COLO829 (cell line): ENCODE results near the gene NEU3.
"Not testable (repeated sequence)": the region's sequence is repeated elsewhere in the genome, so short reads cannot be mapped to it uniquely, and the experiment has no call there.

Experiments
- DNase-seq: peaks from one replicate; pipeline ENCODE4 v3.0.0; 2012; ENCODE audit warnings: low spot score

NEU3 gene

DNA sequence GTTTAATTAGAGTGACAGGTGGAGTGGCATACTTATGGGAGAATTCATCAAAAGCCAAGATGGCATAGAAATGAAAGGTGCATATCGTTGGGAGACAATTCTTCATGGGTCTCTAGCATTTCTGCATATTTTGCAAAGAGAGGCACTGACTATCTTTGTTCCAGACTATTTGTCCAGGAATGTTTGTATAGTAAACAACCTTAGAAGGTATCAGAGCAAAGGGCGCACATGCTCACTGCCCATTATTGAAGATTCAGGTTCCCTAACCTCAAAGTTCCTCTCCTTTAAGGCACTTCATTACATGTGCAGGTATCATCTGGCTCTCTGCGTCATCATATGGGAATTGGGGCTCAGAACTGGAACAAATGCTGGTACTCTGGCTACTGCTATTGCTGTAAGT, 4.7 kb upstream of the NEU3 start:
- no peak for DNase-seq

GRCh38 chr11:74984730-74985129, 4.0 kb upstream of the NEU3 start:
- no peak for DNase-seq

DNA sequence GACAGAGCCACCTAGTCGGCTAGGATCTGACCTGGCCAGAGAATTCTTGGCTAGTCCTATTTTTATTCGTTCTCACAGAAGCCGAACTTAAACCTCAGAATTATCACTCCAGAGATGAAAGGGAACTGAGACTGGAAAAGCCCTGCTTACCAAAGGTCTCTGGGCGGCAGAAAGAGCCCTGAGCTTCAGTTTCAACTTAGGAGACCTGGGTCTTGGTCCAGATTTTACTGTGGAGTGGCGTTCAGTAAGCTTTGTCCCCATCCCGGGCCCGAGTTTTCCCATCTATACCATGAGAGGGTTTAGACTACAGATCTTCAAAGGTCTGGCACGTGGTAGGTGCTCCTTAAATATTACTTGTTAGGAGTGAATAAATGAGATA, 516 bp downstream of the NEU3 start:
- DNase-seq = no peak

- not testable (repeated sequence) for DNase-seq
Observed at GRCh38 chr11:74990150-74990549, 1.4 kb downstream of the NEU3 start.

DNA sequence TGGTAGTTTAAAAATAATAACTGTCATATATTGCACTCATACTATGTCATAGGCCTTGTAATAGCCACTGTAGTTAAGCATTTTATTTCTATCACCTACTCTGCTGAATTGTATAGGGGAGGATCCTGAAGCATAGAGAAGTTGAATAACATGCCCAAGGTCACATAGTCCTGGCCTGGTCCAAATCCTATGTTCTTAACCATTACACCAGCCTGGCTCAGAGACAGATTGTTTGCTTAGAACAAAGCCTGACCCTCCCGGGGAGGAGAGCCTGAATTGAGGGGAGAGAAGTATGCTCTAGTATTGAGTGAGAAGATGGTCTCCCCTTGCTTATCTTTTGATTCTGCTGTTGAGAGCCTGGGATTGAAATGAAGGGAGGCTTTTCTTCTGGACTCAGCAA, 2.2 kb downstream of the NEU3 start:
- no peak for DNase-seq

GRCh38 chr11:74992852-74993251, 4.1 kb downstream of the NEU3 start:
- no peak for DNase-seq

DNA sequence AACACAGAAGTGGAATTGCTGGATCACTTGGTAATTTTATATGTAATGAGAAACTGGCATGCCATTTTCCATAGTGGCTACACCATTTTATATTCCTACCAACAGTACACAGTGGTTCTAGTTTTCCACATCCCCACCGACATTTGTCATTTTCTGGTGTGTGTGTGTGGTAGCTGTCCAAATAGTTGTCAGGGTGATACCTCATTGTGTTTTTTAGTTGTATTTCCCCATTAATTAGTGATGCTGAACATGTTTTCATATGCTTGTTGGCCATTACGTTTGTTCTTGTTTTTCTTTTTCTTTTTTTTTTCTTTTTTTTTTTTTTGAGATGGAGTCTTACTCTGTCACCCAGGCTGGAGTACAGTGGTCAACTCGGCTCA, 12.2 kb downstream of the NEU3 start:
- no peak for DNase-seq

DNA sequence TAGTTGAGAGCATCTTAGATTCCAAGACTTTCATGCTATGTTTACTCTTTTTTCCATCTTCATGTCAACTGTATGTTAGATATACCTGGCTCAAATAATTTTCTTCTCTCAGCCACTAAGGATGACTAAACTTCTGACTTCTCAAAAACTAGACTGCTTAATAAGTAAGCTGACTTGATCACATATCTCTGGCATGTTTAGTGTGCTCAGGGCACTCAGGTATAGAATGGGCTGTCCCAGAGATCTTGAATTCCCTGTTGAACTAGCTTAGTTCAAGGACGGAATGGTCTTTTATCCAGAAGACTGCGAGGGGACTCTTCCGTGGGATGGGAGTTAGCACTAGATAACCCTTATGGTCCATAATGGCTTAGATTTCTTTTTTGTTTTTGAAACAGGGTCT, 13.0 kb downstream of the NEU3 start:
- DNase-seq = no peak

DNA sequence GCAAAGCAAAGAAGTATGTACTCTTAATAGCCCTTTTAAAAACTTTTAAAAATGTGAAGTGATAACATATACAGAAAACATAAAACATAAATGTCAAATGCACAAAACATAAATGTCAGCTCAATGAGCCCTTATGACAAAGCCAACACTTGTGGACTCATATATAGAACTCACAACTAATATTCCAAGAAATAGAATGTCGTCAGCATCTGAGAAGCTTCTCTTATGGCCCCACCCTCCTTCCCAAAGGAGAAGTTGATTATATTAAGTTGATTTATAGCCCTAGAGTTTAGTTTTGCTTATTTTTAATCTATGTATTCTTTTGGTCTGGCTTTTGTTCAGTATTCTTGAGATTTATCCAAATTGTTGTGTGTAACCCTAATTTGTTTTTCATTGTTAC, 13.8 kb downstream of the NEU3 start:
- DNase-seq = no peak

DNA sequence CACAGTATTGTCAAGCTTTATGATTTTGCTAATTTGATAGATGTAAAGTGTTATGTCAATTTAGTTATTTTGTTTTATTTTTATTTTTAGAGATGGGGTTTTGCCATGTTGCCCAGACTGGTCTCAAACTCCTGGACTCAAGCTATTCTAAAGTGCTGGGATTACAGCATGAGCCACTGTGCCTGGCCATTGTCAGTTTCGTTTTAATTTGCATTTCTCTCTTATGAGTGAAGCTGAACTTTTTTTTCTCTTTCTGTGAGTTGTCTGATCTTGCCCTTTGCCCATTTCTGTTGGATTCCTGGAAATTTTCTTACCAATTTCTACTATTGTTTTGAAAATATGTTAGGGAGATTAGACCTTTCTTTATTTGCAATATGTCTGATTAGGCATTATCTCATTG, 15.5 kb downstream of the NEU3 start:
- DNase-seq = no peak

- no peak for DNase-seq
Observed at GRCh38 chr11:75011357-75011756, 22.6 kb downstream of the NEU3 start.

GRCh38 chr11:75011872-75012271, 23.1 kb downstream of the NEU3 start:
- no peak for DNase-seq

GRCh38 chr11:75013051-75013450, 24.3 kb downstream of the NEU3 start:
- peak; percentile 56 for DNase-seq

GRCh38 chr11:75014129-75014528, 25.4 kb downstream of the NEU3 start:
- peak; percentile 51 for DNase-seq

- DNase-seq = not testable (repeated sequence)
Observed at GRCh38 chr11:75019200-75019599, 30.5 kb downstream of the NEU3 start.

DNA sequence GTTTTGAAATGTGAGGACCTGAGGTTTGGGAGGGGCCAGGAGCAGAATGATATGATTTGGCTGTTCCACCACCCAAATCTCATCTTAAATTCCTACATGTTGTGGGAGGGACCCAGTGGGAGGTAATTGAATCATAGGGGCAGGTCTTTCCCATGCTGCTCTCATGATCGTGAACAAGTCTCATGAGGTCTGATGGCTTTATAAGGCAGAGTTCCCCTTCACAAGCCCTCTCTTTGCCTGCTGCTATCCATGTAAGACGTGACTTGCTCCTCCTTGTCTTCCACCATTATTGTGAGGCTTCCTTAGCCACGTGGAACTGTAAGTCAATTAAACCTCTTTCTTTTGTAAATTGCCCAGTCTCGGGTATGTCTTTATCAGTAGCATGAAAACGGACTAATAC, 31.6 kb downstream of the NEU3 start:
- not testable (repeated sequence) for DNase-seq

- DNase-seq = no peak
Observed at GRCh38 chr11:75022296-75022695, 33.6 kb downstream of the NEU3 start.

DNA sequence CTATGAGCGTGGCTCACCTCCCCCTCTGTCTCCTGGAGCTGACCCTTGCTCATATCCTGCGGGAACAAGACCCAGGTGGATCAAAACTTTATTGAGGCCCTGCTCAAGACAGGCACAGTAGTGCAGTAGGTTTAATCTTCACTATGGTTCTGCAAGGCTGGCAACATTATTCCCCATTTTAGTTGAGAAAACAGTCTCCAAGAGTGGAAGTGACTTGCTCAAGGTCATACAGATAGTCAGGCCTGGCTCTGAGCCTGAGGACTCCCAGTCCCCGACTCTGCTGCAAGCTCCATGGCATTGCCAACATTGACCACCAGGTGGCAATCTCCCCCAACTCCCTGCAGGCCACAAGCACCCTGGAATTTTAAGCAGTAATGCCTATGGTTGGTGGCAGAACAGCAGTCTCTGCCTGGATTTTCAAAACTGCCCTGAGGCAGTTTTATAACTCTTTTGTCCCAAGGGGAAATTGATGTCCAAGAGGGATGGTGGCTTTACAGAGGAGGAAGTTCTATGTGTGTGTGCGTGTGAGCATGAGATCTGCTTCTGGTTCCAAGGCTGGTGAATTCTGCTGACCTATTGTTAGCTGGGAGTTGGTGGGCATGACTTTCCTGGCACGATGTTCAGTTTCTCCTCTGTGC, 34.1 kb downstream of the NEU3 start:
- peak; percentile 90 for DNase-seq

- no peak for DNase-seq
Observed at GRCh38 chr11:75023446-75024067, 34.8 kb downstream of the NEU3 start.

DNA sequence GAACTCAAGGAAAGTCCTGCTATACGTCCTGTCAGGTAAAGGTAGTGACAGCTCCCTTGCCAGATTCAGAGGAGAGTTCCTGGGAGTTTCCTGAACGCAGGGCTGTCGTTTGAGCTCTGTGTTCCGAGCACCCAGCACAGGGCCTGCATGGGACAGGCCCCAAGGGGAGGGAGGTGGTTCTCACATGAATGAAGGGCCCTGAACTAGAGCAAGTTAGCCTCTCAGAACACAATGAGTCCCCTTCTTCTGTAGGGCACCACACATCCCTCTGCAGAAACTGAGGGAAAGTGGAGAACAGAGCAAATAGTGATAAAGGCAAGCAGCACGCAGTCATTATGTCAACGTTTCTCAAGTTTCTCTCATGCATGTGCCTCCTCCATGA, 35.3 kb downstream of the NEU3 start:
- DNase-seq = peak; percentile 83

DNA sequence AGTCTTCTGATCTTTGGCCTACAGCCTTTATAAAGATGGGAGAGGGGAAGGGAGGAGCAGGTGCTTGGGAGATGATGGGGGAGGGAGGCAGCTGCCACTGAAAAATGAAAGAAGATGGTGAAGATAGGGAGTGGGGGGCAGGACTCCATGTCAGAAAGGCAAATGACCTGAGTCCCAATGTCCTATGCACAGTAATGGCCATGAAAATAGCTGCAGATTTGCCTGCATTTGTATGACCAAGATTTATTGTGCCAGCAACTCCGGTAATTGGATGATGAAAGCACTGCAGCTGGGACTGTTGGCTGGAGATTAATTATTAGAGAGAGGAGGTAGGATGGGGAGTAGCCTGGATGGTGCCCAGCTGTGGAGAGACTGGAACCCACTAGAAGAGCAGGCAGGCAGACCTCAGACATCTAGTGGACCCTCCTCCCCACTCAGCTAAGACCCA, 36.1 kb downstream of the NEU3 start:
- DNase-seq = no peak

DNA sequence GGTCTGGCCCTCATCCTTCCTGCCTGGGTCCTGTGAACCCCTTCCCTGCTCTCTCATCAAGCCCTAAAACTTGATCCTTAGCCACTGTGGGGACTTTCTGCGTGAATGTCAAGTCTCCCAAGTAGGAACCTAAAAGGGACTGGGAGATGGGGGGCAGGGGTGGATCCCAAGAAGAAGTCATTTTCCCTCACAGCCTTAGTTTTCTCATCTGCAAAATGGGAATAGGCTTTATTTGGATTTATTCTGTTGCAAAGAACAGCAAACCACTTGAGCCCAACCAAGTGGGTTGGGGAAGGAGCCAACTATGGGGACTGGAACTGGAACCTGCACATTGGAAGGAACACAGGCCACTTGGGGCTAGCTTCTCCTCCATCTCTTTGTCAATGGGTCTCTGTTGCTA, 36.8 kb downstream of the NEU3 start:
- DNase-seq = no peak

DNA sequence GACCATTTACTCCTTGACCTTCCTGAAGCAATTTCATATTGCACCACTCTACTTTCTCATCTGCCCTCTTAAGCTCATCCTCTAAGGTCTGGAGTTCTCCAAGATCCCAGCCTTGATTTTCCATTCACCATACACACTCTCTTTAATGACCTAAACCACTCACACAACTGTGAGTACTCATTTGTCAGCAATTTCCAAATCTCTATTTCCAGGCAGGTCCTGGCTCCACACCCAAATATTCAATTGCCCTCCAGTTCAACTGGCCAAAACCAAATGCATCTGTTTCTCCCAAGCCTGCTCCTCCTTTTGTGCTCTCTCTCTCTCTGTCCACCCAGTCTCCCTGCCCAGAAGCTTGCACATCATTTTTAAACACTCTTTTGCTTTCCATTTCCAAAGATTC, 39.6 kb downstream of the NEU3 start:
- no peak for DNase-seq

DNA sequence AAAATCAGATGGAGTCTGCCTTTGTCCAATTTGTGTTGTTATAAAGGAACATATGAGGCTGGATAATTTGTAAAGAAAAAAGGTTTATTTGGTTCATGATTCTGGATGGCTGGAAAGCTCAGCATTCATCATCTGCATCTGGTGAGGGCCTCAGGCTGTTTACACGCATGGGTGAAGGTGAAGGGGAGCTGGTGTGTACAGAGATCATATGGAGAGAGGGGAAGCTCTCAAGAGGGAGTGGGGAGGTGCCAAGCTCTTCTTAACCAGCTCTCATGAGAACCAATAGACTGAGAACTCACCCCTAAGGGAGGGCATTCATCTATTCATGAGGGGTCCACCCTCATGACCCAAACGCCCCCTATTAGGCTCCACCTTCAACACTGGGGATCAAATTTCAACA, 40.0 kb downstream of the NEU3 start:
- DNase-seq = no peak
